AG08395 (cell line): Measurements from ENCODE around the gene SARDH.

Experiments
- DNase-seq: peaks from one replicate; pipeline ENCODE4 v3.0.0; 2012; ENCODE audit warnings: mixed read lengths, low spot score

Gene SARDH

GRCh38 chr9:133713960-133714495 lies 24.1 kb downstream of the SARDH start:
- no peak for DNase-seq

- DNase-seq = no peak
Observed at GRCh38 chr9:133713150-133713959, 24.8 kb downstream of the SARDH start.

GRCh38 chr9:133712221-133713100 lies 25.7 kb downstream of the SARDH start:
- DNase-seq = no peak

- DNase-seq = no peak
Observed at GRCh38 chr9:133711428-133712220, 26.5 kb downstream of the SARDH start.

GRCh38 chr9:133710661-133711427 lies 27.3 kb downstream of the SARDH start:
- no peak for DNase-seq

GRCh38 chr9:133709691-133710571 lies 28.2 kb downstream of the SARDH start:
- no peak for DNase-seq

GRCh38 chr9:133709015-133709611 lies 29.0 kb downstream of the SARDH start:
- DNase-seq = no peak

GRCh38 chr9:133708246-133709014 lies 29.7 kb downstream of the SARDH start:
- no peak for DNase-seq

GRCh38 chr9:133707763-133708245 lies 30.3 kb downstream of the SARDH start:
- no peak for DNase-seq

- DNase-seq = no peak
Observed at GRCh38 chr9:133707065-133707762, 30.9 kb downstream of the SARDH start.

- DNase-seq = no peak
Observed at GRCh38 chr9:133706307-133707050, 31.7 kb downstream of the SARDH start.

GRCh38 chr9:133705576-133705975 lies 32.6 kb downstream of the SARDH start:
- DNase-seq = no peak

GRCh38 chr9:133704711-133705181 lies 33.4 kb downstream of the SARDH start:
- DNase-seq = no peak

- no peak for DNase-seq
Observed at GRCh38 chr9:133703591-133704399, 34.4 kb downstream of the SARDH start.

- no peak for DNase-seq
Observed at GRCh38 chr9:133702798-133703590, 35.2 kb downstream of the SARDH start.
